EH (cell line): Measurements from ENCODE around the gene TGFB1I1.
"Not testable (repeated sequence)": the region's sequence is repeated elsewhere in the genome, so short reads cannot be mapped to it uniquely, and the experiment has no call there.

Source experiments
- DNase-seq: peaks from one replicate; pipeline ENCODE4 v3.0.0-alpha.2; 2015; ENCODE audit warnings: low read depth

Gene TGFB1I1

GRCh38 chr16:31517800-31518402, 45.9 kb downstream of the TGFB1I1 start:
- DNase-seq: no peak

- no peak for DNase-seq
These were observed 47.9 kb downstream of the TGFB1I1 start for GRCh38 chr16:31519759-31520431.

GRCh38 chr16:31521368-31521767, 49.4 kb downstream of the TGFB1I1 start:
- DNase-seq: no peak

GRCh38 chr16:31522071-31522470, 50.1 kb downstream of the TGFB1I1 start:
- no peak for DNase-seq

- DNase-seq: not testable (repeated sequence)
These were observed 51.8 kb downstream of the TGFB1I1 start for GRCh38 chr16:31523768-31524167.

GRCh38 chr16:31525113-31525512, 53.2 kb downstream of the TGFB1I1 start:
- no peak for DNase-seq
